Ureter (tissue), 1 donor: ENCODE data around the gene MRPS5. TPM values are rescaled to one million over a fixed set of nuclear protein-coding genes. Genes with fewer than 3 reads are reported as not detected.
A peak's percentile ranks its signal among the peaks of the same experiment; 100 is the strongest.
"Not testable (repeated sequence)": the region's sequence is repeated elsewhere in the genome, so short reads cannot be mapped to it uniquely, and the experiment has no call there.

Experiments
- DNase-seq: peaks from one replicate; pipeline ENCODE4 v3.0.0-alpha.2; 2020; ENCODE audit warnings: low spot score
- total RNA-seq: library from RNA; stranded (reverse); gene quantifications from one replicate; pipeline ENCODE4 v1.2.4, GENCODE V29; 2023
- donor health status: DM: yes; HTN: yes; CAD: no.

Gene MRPS5
- total RNA-seq, 1 donor from 2014 or later: 52.1 TPM

DNA sequence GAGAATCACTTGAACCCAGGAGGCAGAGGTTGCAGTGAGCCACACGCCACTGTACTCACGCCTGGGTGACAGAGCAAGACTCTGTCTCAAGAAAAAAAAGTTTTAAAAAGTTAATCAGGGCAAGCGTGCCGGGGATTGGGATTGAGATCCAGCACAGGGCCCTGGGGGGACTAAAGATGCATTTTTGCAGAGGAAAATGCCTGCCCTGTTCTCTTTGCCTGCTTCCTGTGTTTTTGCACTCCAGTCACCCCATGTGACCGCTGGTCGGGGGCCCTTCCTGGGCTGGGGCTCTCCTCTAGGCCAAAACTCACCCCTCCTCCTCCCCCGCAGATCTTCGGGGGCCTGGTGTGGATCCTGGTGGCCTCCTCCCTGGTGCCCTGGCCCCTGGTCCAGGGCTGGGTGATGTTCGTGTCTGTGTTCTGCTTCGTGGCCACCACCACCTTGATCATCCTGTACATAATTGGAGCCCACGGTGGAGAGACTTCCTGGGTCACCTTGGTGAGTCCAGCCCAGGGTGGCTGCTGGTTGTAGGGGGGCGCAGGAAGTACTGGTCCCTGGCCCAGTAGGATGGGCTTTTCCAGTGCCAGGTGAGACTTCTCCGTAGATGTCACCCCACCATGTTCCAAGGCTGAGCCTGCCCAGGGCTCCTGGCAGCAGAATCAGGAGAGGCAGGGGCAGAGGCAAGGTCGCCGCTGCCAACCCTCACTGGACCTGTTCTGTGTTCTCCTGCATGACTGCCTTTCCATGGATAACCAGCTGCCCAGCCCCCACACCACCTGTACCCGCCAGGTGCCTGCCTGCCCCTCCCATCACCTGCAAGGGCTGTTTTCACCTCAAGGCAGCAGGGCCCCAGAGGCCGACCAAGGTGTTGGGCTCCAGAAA, 73.7 kb downstream of the MRPS5 start:
- DNase-seq: no peak

DNA sequence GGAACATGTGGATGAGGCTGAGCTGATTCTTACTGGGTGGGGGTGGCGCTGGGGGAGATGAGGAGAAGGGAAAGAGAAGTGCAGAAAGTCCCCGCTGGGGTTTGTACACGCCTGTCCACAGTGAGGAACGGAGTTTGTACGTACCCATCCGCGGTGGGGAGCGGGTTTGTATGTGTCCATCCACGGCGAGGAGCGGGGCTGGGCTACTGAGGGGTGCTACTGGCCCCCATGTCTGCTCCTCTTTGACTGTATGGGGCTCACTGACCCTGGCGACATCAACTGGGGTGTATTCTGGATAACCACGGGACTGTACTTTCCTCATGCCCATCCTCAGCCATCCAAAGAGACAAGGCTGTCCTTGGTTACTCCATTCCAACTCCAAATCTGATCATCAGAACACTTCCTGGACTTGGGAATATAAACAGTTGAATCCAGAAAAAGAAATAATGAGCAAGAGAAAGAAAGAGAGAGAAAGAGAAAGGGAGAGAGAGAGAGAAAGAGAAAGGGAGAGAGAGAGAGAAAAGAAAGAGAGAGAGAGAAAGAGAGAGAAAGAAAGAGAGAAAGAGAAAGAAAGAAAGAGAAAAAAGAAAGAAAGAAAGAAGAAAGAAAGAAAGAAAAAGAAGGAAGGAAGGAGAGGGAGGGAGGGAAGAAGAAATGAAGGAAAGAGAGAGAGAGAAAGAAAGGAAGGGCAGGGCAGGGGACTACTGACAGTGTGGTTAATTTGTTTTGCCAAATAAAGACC, 75.1 kb downstream of the MRPS5 start:
- no peak for DNase-seq

DNA sequence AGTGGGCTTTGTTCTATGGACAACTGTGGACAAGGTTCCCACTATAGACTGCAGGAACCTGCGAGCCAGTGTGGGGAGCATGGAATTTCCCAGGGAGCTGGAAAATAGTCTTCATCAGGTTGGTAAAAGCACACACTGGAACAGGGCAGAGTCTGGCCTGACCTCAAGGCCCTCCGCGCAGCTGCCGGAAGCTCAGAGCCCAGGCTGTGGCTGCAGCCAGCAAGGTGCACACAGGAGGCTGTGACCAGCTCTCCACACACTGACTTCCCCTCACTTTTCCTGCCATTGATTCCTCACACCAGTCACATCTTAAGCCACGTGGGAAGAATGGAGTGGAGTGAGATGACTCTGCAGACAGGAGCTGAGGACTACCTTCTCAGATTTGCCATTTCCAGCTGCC, 77.0 kb downstream of the MRPS5 start:
- no peak for DNase-seq

DNA sequence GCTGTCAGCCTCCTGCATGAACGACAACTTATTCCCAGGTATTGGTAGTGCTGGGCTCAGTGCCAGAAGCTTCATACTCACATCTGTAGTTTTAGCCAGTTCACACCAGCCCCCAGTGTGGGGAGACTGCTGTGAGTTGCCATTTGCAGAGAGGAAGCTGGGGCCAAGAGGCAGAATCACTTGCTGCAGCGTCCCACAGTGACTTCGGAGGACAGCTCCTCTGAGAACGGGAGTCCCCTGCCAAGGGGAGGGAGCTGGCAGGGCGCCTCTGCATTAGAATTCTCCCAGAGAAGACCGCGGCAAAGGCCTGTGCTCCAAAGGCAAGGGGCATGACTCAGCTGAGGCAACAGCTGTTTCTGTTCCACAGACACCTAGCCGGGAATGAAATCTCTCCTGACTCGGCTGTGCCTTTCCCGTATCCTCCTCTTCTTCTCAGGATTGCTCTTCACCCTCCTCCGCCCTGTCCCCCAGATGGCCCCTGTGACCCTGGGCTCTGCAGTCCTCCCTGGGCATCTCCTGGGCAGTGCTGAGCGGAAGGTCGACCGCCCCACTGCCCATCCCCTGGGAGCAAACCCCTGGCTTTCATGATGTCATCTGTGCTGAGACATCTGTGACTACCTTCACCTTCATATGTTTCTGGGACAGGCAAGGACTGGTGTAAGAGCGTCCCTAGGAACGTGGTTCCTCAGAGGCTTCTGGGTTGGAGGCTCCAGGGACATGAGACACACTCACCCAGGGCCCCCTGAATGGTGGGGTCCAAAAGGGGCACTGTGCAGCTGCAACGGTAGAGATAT, 78.1 kb downstream of the MRPS5 start:
- peak; percentile 84 for DNase-seq

DNA sequence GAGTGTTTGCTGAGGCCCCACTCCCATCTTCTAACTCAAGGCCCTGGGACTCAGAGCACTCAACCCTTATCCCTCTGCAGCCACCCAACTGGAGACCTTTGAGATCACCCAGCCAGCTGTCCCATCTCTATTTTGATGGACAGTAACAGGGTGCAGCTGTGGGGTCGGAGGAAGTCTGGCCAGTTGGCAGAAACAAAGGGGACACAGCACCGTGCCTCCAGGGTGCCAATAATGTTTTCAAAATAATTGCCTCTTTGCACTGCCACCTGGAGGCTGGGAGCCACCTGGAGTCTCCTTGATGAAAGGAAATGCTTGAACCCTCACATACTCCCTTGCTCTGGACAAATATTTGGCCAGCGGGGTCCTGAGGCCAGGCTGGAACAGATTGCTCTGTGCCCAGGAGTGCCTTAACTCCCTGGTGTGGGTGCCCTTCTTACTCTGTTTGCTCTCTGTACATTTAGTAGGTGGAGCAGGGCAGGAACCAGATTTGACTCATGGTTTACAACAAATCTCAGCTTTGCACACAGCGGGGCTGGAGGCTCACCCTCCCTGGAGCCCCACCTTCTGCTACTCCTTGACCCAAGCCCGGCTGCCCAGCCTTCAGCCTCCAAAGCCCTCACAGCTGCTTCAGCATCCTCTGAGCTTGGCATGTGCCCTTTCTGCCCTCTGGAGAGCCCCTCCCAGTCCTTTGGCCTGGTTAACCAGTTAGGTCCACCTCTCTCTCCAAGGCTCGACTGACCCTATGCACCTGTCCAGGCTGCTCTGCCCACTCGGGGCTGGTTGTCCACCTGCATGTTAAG, 78.9 kb downstream of the MRPS5 start:
- DNase-seq: no peak

DNA sequence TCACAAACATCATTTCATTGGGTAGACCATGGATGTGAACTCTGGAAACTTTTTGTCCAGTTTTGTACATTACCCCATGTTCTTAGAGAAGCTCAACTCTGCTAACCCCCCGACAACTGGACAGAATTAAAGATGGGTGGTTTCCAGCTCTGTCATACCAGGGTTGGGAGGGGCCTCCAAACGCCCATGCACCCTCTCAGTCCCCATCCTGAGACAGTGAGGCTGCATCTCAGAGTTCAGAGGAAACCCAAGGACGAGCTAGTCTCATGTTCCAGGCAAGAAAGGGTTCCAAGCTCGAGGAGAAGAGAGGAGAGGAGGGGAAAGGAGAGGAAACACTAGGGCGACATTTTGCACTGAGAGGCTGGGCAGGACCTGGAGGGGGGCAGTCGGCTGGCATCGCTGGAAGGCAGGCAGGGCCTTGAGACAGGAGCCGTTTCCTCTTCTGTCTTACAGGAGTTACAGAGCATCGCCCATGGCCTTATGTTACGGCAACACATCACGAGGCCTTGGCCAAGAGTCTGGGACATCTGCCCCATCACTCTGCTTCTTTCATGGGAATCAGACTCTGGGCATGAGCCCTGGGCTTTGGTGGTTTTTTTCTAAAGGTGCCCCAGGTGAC, 79.7 kb downstream of the MRPS5 start:
- DNase-seq: no peak

DNA sequence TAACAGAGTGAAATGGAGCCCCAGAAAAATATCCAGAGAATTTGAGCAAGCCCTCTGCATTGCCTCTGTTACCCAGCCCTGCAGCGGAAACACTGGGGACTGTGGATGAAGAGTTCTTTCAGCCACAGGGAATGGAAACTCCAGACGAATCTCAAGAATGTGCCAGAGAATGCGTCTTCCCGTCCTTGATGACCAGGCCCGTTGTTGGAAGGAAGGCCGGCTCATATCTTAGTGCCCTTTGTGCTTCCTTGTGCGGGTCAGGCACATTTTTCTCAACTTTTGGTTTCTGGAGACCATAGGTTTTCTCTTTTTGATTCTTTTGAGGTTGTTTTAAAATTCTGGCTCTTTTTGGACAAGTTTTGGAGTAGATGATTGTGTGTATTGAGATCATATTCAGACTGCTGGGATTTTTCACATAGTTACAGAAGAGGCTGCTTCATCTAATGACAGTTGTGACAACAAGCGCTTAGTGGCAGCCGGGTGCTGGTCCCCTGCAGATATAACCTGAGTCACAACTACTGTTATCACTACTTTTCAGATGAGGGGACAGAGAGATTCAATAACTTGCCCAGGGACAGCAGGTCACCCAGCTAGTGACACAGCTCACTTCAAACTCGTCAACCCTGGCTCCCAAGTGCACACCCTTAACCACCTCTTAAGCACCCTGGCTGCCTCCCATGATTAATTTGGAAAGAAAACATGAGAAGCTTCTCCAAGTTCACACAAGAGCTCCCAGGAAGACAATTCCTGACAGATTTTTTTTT, 80.4 kb downstream of the MRPS5 start:
- no peak for DNase-seq

DNA sequence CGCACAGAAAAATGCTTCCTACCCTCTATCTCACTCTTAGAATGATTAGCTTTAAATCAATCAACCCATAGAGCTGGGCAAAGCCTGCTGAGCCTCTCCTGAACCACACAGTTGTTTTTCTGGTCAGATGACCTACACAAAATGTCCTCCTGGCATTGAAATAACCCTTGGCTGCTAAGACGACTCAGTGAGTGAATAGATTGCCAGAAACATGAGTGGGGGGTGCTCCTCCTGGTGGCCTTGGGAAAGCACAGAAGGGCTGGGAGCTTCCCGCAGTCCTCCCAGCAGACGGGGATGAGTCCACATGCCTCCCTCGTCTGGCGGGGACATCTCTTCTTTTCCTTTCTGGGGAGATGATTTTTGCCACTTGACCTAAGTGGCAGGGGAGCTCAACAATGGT, 81.2 kb downstream of the MRPS5 start:
- no peak for DNase-seq

DNA sequence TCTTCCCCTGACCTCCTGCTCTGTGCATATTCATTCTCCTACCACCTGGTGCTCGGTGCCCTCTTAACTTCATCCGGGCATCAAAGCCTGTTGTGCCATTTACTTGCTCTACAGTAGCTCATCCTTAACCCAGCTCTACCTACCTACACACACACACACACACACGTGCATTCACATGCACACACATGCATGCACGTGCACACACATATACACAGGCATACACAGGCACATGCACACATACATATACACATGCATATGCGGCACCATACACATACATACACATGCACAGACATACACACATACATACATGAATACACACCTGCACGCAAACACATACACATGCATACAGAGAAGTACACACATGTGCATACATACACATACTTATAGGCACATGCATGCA, 81.6 kb downstream of the MRPS5 start:
- DNase-seq: no peak

DNA sequence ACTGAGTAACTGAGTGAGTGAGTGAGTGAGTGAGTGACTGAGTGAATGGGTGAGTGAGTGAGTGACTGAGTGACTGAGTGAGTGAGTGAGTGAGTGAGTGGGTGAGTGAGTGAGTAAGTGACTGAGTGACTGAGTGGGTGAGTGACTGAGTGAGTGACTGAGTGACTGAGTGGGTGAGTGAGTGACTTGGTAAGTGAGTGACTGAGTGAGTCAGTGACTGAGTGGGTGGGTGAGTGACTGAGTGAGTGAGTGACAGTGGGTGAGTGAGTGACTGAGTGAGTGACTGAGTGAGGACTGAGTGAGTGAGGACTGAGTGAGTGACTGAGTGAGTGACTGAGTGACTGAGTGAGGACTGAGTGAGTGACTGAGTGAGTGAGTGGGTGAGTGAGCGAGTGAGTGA, 82.2 kb downstream of the MRPS5 start:
- no peak for DNase-seq

DNA sequence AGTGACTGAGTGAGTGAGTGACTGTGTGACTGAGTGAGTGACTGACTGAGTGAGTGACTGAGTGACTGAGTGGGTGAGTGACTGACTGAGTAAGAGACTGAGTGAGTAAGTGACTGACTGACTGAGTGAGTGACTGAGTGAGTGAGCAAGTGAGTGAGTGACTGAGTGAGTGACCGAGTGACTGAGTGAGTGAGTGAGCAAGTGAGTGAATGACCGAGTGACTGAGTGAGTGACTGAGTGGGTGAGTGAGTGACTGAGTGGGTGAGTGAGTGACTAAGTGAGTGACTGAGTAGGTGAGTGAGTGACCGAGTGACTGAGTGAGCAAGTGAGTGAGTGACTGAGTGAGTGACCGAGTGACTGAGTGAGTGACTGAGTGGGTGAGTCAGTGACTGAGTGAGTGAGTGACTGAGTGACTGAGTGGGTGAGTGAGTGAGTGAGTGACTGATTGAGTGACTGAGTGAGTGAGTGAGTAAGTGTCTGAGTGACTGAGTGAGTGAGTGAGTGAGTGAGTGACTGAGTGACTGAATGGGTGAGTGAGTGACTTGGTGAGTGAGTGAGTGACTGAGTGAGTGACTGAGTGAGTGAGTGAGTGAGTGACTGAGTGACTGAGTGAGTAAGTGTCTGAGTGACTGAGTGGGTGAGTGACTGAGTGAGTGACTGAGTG, 82.8 kb downstream of the MRPS5 start:
- no peak for DNase-seq

DNA sequence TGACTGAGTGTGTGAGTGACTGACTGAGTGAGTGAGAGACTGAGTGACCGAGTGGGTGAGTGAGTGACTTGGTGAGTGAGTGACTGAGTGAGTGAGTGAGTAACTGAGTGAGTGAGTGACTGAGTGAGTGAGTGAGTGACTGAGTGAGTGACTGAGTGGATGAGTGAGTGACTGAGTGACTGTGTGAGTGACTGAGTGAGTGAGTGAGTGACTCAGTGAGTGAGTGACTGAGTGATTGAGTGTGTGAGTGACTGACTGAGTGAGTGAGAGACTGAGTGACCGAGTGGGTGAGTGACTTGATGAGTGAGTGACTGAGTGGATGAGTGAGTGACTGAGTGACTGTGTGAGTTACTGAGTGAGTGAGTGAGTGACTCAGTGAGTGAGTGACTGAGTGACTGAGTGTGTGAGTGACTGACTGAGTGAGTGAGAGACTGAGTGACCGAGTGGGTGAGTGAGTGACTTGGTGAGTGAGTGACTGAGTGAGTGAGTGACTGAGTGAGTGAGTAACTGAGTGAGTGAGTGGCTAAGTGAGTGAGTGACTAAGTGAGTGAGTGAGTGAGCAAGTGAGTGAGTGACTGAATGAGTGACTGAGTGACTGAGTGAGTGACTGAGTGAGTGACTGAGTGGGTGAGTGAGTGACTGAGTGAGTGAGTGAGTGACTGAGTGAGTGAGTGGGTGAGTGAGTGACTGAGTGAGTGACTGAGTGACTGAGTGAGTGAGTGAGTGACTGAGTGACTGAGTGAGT, 83.6 kb downstream of the MRPS5 start:
- DNase-seq: not testable (repeated sequence)

DNA sequence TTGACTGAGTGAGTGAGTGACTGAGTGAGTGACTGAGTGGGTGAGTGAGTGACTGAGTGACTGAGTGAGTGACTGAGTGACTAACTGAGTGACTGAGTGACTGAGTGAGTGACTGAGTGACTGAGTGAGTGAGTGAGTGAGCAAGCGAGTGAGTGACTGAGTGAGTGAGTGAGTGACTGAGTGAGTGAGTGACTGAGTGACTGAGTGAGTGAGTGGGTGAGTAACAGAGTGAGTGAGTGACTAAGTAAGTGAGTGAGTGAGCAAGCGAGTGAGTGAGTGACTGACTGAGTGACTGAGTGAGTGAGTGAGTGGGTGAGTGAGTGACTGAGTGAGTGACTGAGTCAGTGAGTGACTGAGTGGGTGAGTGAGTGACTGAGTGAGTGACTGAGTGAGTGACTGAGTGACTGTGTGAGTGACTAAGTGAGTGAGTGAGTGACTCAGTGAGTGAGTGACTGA, 84.2 kb downstream of the MRPS5 start:
- no peak for DNase-seq

DNA sequence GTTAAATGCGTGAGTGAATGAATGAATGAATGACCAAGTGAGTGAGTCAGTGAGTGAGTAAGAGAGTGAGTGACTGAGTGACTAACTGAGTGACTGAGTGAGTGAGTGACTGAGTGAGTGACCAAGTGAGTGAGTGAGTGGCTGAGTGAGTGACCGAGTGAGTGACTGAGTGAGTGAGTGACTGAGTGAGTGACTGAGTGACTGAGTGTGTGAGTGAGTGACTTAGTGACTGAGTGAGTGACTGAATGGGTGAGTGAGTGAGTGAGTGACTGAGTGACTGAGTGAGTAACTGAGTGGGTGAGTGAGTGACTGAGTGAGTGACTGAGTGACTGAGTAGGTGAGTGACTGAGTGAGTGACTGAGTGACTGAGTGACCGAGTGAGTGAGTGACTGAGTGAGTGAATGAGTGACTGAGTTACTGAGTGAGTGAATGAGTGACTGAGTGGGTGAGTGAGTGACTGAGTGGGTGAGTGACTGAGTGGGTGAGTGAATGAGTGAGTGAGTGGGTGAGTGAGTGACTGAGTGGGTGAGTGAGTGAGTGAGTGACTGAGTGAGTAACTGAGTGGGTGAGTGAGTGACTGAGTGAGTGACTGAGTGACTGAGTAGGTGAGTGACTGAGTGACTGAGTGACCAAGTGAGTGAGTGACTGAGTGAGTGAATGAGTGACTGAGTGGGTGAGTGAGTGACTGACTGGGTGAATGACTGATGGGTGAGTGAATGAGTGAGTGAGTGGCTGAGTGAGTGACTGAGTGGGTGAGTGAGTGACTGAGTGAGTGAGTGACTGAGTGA, 84.8 kb downstream of the MRPS5 start:
- DNase-seq: no peak
